ENCODE measurements around the gene POP4.

- TF ChIP-seq CTCF (IDR thresholded peaks at IDR 0.05; ENCODE audit: extremely low read depth in 1 of 2, insufficient read depth in 1 of 2, low read depth in 1 of 2, low read length in 2 of 2) (no peak), POLR2A (IDR thresholded peaks at IDR 0.05; ENCODE audit: low read depth, low read length) (no peak)
Observed at GRCh38 chr19:29626386-29626785, 20.3 kb downstream of the POP4 start.
